Testis (tissue), 2 donors: ENCODE results near the gene COMMD4.

Experiments
- POLR2A ChIP-seq: fragments of 450-650 bp; IDR thresholded peaks from one replicate; pipeline ENCODE4 v1.6.1; 2017; ENCODE audit warnings: antibody characterized with exemption, mild to moderate bottlenecking, moderate library complexity
- TF ChIP-seq, protein P1 (sequence below), 3 experiments: fragments of 450-650 bp in 2 of 3; fragments of 200-600 bp in 1 of 3; sonication (generic) in 1 of 3; IDR thresholded peaks; one replicate each; pipeline ENCODE4 v1.5.1; 2016 to 2019; ENCODE audit warnings: antibody characterized with exemption in 3 of 3, mild to moderate bottlenecking in 2 of 3, moderate library complexity in 1 of 3

GRCh38 chr15:75354454-75354853 is 18.6 kb downstream of the COMMD4 start:
- TF ChIP-seq POLR2A = no peak
- TF ChIP-seq, protein P1, sequence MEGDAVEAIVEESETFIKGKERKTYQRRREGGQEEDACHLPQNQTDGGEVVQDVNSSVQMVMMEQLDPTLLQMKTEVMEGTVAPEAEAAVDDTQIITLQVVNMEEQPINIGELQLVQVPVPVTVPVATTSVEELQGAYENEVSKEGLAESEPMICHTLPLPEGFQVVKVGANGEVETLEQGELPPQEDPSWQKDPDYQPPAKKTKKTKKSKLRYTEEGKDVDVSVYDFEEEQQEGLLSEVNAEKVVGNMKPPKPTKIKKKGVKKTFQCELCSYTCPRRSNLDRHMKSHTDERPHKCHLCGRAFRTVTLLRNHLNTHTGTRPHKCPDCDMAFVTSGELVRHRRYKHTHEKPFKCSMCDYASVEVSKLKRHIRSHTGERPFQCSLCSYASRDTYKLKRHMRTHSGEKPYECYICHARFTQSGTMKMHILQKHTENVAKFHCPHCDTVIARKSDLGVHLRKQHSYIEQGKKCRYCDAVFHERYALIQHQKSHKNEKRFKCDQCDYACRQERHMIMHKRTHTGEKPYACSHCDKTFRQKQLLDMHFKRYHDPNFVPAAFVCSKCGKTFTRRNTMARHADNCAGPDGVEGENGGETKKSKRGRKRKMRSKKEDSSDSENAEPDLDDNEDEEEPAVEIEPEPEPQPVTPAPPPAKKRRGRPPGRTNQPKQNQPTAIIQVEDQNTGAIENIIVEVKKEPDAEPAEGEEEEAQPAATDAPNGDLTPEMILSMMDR (IDR thresholded peaks at IDR 0.05) = no peak
